Transverse colon (tissue), 3 donors: Measurements from ENCODE around the gene SCAPER.

ENCODE experiments used
- POLR2A ChIP-seq: fragments of 450-650 bp; IDR thresholded peaks from one replicate; pipeline ENCODE4 v1.6.1; 2016; ENCODE audit warnings: antibody characterized with exemption, mild to moderate bottlenecking, moderate library complexity
- TF ChIP-seq, protein P1 (sequence below), 5 experiments: fragments of 200-600 bp in 3 of 5; fragments of 450-650 bp in 2 of 5; sonication (generic) in 3 of 5; IDR thresholded peaks; 1 replicate in 2 of 5; 2 replicates in 3 of 5; pipeline ENCODE4 v1.5.1; 2016 to 2017; ENCODE audit warnings: antibody characterized with exemption in 5 of 5, inconsistent platforms in 3 of 5, mild to moderate bottlenecking in 2 of 5, moderate library complexity in 1 of 5

DNA sequence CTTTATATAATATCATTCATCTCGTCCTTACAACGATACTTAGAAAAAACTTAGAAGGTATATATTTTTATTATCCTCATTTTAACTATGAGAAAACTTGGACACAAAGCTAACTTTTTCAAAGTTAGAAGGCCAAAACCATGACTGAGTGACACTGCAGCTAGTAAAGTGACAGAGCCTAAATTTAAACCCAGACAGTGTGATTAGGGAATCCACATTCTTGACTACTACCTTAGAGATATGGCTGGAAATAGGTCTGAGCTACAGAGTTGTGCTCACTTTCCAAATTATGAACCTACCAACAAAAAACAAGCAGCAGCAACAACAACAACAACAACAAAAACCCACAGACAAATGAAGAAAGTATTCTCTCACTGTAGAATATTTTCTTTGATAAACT, 236.2 kb downstream of the SCAPER start:
- TF ChIP-seq POLR2A: no peak
- TF ChIP-seq, protein P1, sequence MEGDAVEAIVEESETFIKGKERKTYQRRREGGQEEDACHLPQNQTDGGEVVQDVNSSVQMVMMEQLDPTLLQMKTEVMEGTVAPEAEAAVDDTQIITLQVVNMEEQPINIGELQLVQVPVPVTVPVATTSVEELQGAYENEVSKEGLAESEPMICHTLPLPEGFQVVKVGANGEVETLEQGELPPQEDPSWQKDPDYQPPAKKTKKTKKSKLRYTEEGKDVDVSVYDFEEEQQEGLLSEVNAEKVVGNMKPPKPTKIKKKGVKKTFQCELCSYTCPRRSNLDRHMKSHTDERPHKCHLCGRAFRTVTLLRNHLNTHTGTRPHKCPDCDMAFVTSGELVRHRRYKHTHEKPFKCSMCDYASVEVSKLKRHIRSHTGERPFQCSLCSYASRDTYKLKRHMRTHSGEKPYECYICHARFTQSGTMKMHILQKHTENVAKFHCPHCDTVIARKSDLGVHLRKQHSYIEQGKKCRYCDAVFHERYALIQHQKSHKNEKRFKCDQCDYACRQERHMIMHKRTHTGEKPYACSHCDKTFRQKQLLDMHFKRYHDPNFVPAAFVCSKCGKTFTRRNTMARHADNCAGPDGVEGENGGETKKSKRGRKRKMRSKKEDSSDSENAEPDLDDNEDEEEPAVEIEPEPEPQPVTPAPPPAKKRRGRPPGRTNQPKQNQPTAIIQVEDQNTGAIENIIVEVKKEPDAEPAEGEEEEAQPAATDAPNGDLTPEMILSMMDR (IDR thresholded peaks at IDR 0.05): no peak
